ENCODE data around the gene EIF3J. TPM values are rescaled to one million over a fixed set of nuclear protein-coding genes. Genes with fewer than 3 reads are reported as not detected.

The EIF3J gene
- polyA plus RNA-seq, 1 of the 3 experiments (the other 2 are of a cell fraction), result 23.8 TPM

- H4K20me1 ChIP-seq (ENCODE audit: insufficient read depth), result peaks cover 12% of the 10 kb centered on the region; the same call in 1 of the 2 replicates
- H2AFZ ChIP-seq (ENCODE audit: low read depth), result peak overlapping the region; percentile 79
- ChIA-PET POLR2A (no interaction called here), CTCF (interaction anchor here (0.6 to 1.0 kb wide), 2 partner anchors 29 to 1416 kb away, joined by 3 read pairs; no protein-coding TSS in a partner anchor)
- peaks cover 17% of the 10 kb centered on the region for H3F3A ChIP-seq (replicated peaks; ENCODE audit: insufficient read depth)
- peak overlapping the region; percentile 97 for H3K9ac ChIP-seq
- H3K4me2 ChIP-seq, result peak overlapping the region; percentile 79
- TF ChIP-seq NRF1 (IDR thresholded peaks at IDR 0.05; ENCODE audit: low read depth, low read length) (no peak), FOXM1 (IDR thresholded peaks at IDR 0.05; ENCODE audit: low read depth) (no peak), USF2 (IDR thresholded peaks at IDR 0.05; ENCODE audit: borderline replicate concordance, low read depth, low read length) (no peak), RXRA (IDR thresholded peaks at IDR 0.05; ENCODE audit: borderline replicate concordance, low read depth) (no peak), GATA2 (CRISPR knock-in tag; IDR thresholded peaks at IDR 0.05) (no peak), TEAD4 (IDR thresholded peaks at IDR 0.05; ENCODE audit: borderline replicate concordance, insufficient read depth) (no peak), NFIC (IDR thresholded peaks at IDR 0.05; ENCODE audit: borderline replicate concordance) (no peak), CTCF (IDR thresholded peaks at IDR 0.05) (no peak), USF1 (IDR thresholded peaks at IDR 0.05; ENCODE audit: borderline replicate concordance, low read depth) (no peak), GABPA (IDR thresholded peaks at IDR 0.05; ENCODE audit: low read depth) (no peak), RCOR1 (IDR thresholded peaks at IDR 0.05; ENCODE audit: low read length) (no peak), YY1 (IDR thresholded peaks at IDR 0.05; ENCODE audit: low read depth) (no peak), MEF2A (IDR thresholded peaks at IDR 0.05; ENCODE audit: borderline replicate concordance, low read depth) (no peak), SMC3 (IDR thresholded peaks at IDR 0.05; ENCODE audit: low read depth, low read length) (no peak), RAD21 (IDR thresholded peaks at IDR 0.05; ENCODE audit: low read length) (no peak), IRF3 (IDR thresholded peaks at IDR 0.05; ENCODE audit: low read depth, low read length) (no peak), ZBTB33 (IDR thresholded peaks at IDR 0.05; ENCODE audit: borderline replicate concordance, low read depth) (no peak), TCF12 (IDR thresholded peaks at IDR 0.05) (no peak)
- H3K27me3 ChIP-seq (ENCODE audit: insufficient read depth), result no peaks in the 10 kb centered on the region
- WGBS (ENCODE audit: low lambda C conversion rate), result 53% methylated on average over 36 of the region's 36 CpGs
- H3K9me2 ChIP-seq, result no peaks in the 10 kb centered on the region
- peak; percentile 35 for DNase-seq
- H3K4me3 ChIP-seq (ENCODE audit: low read depth in 2 of 2, low read length in 1 of 2), result peak overlapping the region; percentile 61 to 71
- peak overlapping the region; percentile 95 to 98 for H3K27ac ChIP-seq (ENCODE audit: low read depth in 2 of 2, low read length in 1 of 2)
- H3K9me3 ChIP-seq, result no peaks in the 10 kb centered on the region
- H3K4me1 ChIP-seq (ENCODE audit: control insufficient read depth in 1 of 2, insufficient read depth in 2 of 2, low read depth in 1 of 2, low read length in 1 of 2), result peaks cover 5 to 21% of the 10 kb centered on the region in 2 experiments; a peak in 2 of 4 replicates
- H3K36me3 ChIP-seq (replicated peaks in 1 of 2; ENCODE audit: control insufficient read depth in 1 of 2, insufficient read depth in 2 of 2, low read length in 1 of 2), result peaks cover 7 to 29% of the 10 kb centered on the region in 2 experiments
- peaks cover 49% of the 10 kb centered on the region for H3K79me2 ChIP-seq (ENCODE audit: insufficient read depth)
Observed at GRCh38 chr15:44535523-44536301, 1.2 kb upstream of the EIF3J start.

Measured in SK-N-SH (cell line).